ENCODE results near the gene NISCH. TPM values are rescaled to one million over a fixed set of nuclear protein-coding genes. Genes with fewer than 3 reads are reported as not detected.

NISCH gene
- total and polyA plus RNA-seq, 2 of the 8 experiments (the other 6 are each of a cell fraction or from before 2014, with no cell fraction given), result 71.2 to 71.9 TPM

DNA sequence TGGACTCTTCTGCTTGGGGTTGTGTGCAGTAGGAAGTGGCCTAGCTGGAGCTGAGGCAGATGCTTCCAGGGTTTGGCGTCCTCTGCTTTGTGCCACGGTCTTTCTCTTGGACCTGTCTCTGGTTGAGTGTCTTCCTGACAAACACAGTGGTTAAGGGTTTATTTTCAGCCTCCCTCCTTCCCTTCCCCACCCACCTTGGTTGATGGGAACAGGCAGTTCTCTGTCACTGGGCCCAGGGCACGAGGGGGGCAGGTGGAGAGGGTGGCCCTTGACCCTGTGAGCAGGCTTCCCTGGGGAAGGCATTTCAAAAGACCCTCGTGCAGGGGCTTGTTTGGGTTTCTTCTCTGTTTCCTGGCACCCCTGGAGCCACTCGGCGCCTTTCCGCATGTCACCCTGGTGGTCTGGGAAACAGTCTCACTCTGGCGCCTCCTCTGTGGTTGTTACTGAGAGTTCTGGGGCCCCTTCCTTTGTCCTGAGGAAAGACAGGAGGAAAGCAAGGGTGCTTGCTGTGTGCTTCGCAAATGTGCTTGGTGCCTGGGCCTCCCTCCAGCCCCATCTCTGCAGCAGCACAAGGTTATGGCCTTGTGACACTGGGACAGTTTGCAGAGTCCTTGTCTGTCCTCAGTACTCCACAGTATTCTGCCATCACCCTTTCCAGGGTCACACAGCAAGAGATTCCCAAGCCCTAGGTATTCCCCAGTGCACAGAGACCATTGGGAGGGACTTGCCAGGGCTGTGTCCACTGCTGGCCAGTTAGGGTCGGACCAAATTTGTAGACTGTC, 29.5 kb downstream of the NISCH start:
- Histone ChIP-seq H4K8ac (ENCODE audit: extremely low read depth, insufficient read depth, low read length) (peak overlapping the region; percentile 57), H3K23ac (ENCODE audit: insufficient read length) (no peak overlapping the region), H3K4me3 (ENCODE audit: extremely low read depth in 1 of 4, insufficient read depth in 2 of 4, low read depth in 3 of 4, low read length in 4 of 4) (no peak overlapping the region), H3K4me1 (replicated peaks in 1 of 4; ENCODE audit: control insufficient read depth in 3 of 4, insufficient read depth in 4 of 4, low read length in 3 of 4) (no peaks in the 10 kb centered on the region), H3K27me3 (replicated peaks in 1 of 4; ENCODE audit: control insufficient read depth in 3 of 4, extremely low read depth in 1 of 4, insufficient read depth in 3 of 4, low read length in 3 of 4) (no peaks in the 10 kb centered on the region), H3K9ac (replicated peaks in 1 of 4; ENCODE audit: extremely low read depth in 1 of 4, low read depth in 3 of 4, low read length in 3 of 4) (no peak overlapping the region; a peak in 1 of 7 replicates), H3K79me2 (ENCODE audit: control insufficient read depth in 1 of 2, insufficient read depth in 2 of 2, low read length in 2 of 2) (no peaks in the 10 kb centered on the region), H2BK12ac (ENCODE audit: low read depth, low read length) (no peak overlapping the region), H3K27ac (ENCODE audit: low read depth, low read length) (no peak overlapping the region), H3K36me3 (ENCODE audit: control insufficient read depth in 2 of 4, insufficient read depth in 4 of 4, low read length in 3 of 4) (peaks cover 29 to 57% (median 39%) of the 10 kb centered on the region in 4 experiments), H3K4ac (replicated peaks; ENCODE audit: insufficient read length, low read depth, low read length) (no peak overlapping the region), H2AK5ac (ENCODE audit: low read depth, low read length) (no peak overlapping the region), H3K14ac (ENCODE audit: insufficient read length) (no peak overlapping the region), H4K5ac (ENCODE audit: insufficient read length, low read depth, low read length) (no peak overlapping the region), H4K20me1 (replicated peaks in 1 of 2; ENCODE audit: control insufficient read depth in 1 of 2, insufficient read depth in 2 of 2, low read length in 2 of 2) (peaks cover 0 to 17% of the 10 kb centered on the region in 2 experiments), H2BK5ac (ENCODE audit: low read depth, low read length) (no peak overlapping the region; the same call in 1 of the 2 replicates), H2BK20ac (ENCODE audit: low read length) (no peak overlapping the region), H3K18ac (ENCODE audit: extremely low read depth, low read length) (no peak overlapping the region), H3K79me1 (ENCODE audit: low read depth, low read length) (peaks cover 2% of the 10 kb centered on the region; the same call in 1 of the 2 replicates), H3K23me2 (ENCODE audit: low read depth, low read length) (no peaks in the 10 kb centered on the region), H3K9me3 (ENCODE audit: insufficient read depth in 2 of 2, low read depth in 1 of 2, low read length in 1 of 2) (no peaks in the 10 kb centered on the region), H3K4me2 (ENCODE audit: insufficient read depth in 1 of 2, low read depth in 2 of 2, low read length in 2 of 2) (no peak overlapping the region), H2BK15ac (ENCODE audit: low read length) (no peak overlapping the region), H4K91ac (replicated peaks; ENCODE audit: insufficient read length, low read length) (no peak overlapping the region), H2BK120ac (replicated peaks; ENCODE audit: low read depth, low read length) (no peak overlapping the region), H2AFZ (ENCODE audit: low read length) (no peak overlapping the region), H3K56ac (replicated peaks; ENCODE audit: insufficient read length, low read depth, low read length) (no peak overlapping the region)
- TF ChIP-seq, protein P1, sequence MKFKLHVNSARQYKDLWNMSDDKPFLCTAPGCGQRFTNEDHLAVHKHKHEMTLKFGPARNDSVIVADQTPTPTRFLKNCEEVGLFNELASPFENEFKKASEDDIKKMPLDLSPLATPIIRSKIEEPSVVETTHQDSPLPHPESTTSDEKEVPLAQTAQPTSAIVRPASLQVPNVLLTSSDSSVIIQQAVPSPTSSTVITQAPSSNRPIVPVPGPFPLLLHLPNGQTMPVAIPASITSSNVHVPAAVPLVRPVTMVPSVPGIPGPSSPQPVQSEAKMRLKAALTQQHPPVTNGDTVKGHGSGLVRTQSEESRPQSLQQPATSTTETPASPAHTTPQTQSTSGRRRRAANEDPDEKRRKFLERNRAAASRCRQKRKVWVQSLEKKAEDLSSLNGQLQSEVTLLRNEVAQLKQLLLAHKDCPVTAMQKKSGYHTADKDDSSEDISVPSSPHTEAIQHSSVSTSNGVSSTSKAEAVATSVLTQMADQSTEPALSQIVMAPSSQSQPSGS (IDR thresholded peaks at IDR 0.05; ENCODE audit: low read length), result no peak
- no peak for TF ChIP-seq NRF1 (IDR thresholded peaks at IDR 0.05; ENCODE audit: low read depth, low read length)
- TF ChIP-seq BACH1 (IDR thresholded peaks at IDR 0.05; ENCODE audit: low read length), result no peak
- no peak for TF ChIP-seq KDM1A (IDR thresholded peaks at IDR 0.05; ENCODE audit: borderline replicate concordance, low read length)
- TF ChIP-seq POU5F1 (IDR thresholded peaks at IDR 0.05; ENCODE audit: low read depth, low read length), result no peak
- TF ChIP-seq JUN (IDR thresholded peaks at IDR 0.05; ENCODE audit: low read depth, low read length), result no peak
- TF ChIP-seq POLR2A (IDR thresholded peaks at IDR 0.05; ENCODE audit: control extremely low read depth in 1 of 2, low read depth in 2 of 2, low read length in 2 of 2), result no peak
- no peak for TF ChIP-seq CREB1 (IDR thresholded peaks at IDR 0.05)
- no peak for TF ChIP-seq JUND (IDR thresholded peaks at IDR 0.05; ENCODE audit: low read length)
- TF ChIP-seq NANOG (IDR thresholded peaks at IDR 0.05; ENCODE audit: insufficient read depth, low read depth, low read length, poor library complexity, severe bottlenecking), result no peak
- TF ChIP-seq SUZ12 (IDR thresholded peaks at IDR 0.05; ENCODE audit: low read length), result no peak
- ChIA-PET CTCF (ENCODE audit: partially characterized antibody) (no interaction called here), POLR2A (ENCODE audit: partially characterized antibody) (no interaction called here)
- WGBS, 2 experiments (ENCODE audit: extremely low coverage in 1 of 2, insufficient coverage in 1 of 2, insufficient read length in 1 of 2, insufficient replicate concordance in 2 of 2, low coverage in 1 of 2, low lambda C conversion rate in 2 of 2, missing lambda C conversion rate in 1 of 2), result 91% methylated on average over 10 of the region's 10 CpGs; no CpG with 5 or more reads in 1 of the 2 experiments
- DNase-seq (ENCODE audit: low read depth in 1 of 2, low spot score in 2 of 2) (no peak), FAIRE-seq (no peak)

All from H1 (cell line).